ENCODE results near the gene GUCY2D. TPM values are rescaled to one million over a fixed set of nuclear protein-coding genes. Genes with fewer than 3 reads are reported as not detected.

Gene GUCY2D
- total RNA-seq, 2 experiments from 2014 or later: not detected

DNA sequence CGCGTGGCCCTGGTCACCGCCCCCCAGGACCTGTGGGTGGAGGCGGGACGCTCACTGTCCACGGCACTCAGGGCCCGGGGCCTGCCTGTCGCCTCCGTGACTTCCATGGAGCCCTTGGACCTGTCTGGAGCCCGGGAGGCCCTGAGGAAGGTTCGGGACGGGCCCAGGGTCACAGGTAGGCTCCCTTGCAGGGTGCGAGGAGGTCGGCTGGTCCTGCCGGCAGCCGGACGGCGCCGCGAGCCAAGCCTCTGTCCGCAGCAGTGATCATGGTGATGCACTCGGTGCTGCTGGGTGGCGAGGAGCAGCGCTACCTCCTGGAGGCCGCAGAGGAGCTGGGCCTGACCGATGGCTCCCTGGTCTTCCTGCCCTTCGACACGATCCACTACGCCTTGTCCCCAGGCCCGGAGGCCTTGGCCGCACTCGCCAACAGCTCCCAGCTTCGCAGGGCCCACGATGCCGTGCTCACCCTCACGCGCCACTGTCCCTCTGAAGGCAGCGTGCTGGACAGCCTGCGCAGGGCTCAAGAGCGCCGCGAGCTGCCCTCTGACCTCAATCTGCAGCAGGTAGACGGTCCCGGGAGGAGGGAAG, 1.3 kb downstream of the GUCY2D start:
- POLR2A ChIA-PET: no interaction called here

DNA sequence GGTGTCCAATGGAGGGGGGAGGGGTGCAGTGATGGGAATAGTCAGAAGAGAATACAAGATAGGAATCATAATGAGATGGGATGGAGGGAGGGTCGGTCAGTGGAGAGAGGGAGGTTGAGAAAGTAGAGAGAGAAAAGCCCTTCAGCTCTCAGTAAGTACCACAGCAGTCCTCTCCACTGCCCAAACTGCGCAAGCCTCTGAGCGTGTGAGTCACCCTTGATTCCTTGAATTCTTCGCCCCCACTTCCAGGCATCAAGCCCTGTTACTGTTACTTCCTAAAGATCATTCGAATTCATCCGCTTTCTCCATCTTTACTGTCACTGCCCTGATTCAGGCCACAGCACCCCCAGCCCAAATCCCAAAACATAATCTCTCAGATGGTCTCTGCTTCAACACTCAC, 2.5 kb downstream of the GUCY2D start:
- no peak overlapping the region for H2AFZ ChIP-seq (ENCODE audit: low read length)
- peaks cover 8% of the 10 kb centered on the region for H3K4me1 ChIP-seq (ENCODE audit: insufficient read depth, low read length, poor library complexity, severe bottlenecking)
- no peak for TF ChIP-seq EZH2phosphoT487 (IDR thresholded peaks at IDR 0.05; ENCODE audit: borderline replicate concordance, low read depth, low read length)
- TF ChIP-seq, protein P1, sequence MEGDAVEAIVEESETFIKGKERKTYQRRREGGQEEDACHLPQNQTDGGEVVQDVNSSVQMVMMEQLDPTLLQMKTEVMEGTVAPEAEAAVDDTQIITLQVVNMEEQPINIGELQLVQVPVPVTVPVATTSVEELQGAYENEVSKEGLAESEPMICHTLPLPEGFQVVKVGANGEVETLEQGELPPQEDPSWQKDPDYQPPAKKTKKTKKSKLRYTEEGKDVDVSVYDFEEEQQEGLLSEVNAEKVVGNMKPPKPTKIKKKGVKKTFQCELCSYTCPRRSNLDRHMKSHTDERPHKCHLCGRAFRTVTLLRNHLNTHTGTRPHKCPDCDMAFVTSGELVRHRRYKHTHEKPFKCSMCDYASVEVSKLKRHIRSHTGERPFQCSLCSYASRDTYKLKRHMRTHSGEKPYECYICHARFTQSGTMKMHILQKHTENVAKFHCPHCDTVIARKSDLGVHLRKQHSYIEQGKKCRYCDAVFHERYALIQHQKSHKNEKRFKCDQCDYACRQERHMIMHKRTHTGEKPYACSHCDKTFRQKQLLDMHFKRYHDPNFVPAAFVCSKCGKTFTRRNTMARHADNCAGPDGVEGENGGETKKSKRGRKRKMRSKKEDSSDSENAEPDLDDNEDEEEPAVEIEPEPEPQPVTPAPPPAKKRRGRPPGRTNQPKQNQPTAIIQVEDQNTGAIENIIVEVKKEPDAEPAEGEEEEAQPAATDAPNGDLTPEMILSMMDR (conservative IDR thresholded peaks at IDR 0.05; ENCODE audit: low read length): no peak
- no peaks in the 10 kb centered on the region for H3K9me2 ChIP-seq (ENCODE audit: insufficient read depth, low read length)
- H3K4me3 ChIP-seq (ENCODE audit: low read depth, low read length, poor library complexity, severe bottlenecking): no peak overlapping the region
- BruUV-seq (replicated peaks): no TSS peak
- no peaks in the 10 kb centered on the region for H4K20me1 ChIP-seq (ENCODE audit: insufficient read depth, low read length)
- DNase-seq (ENCODE audit: low spot score): no peak
- H3K27ac ChIP-seq (ENCODE audit: low read depth, low read length, poor library complexity, severe bottlenecking): no peak overlapping the region
- POLR2A ChIA-PET: no interaction called here
- H3K9me3 ChIP-seq (ENCODE audit: low read length): no peaks in the 10 kb centered on the region
- H3K4me2 ChIP-seq (ENCODE audit: low read length): no peak overlapping the region
- CTCF ChIA-PET (ENCODE audit: unreplicated experiment): no interaction called here
- intact Hi-C loops (cut with micrococcal nuclease; ENCODE audit: unreplicated experiment): no loop called here
- no peaks in the 10 kb centered on the region for H3K36me3 ChIP-seq (ENCODE audit: insufficient read depth, low read length)
- no peaks in the 10 kb centered on the region for H3K79me2 ChIP-seq (ENCODE audit: insufficient read depth, low read depth, low read length)

More for the DNA sequence above, 1.3 kb downstream of the GUCY2D start:
- BruUV-seq (replicated peaks): no TSS peak
- Histone ChIP-seq H3K9me2 (ENCODE audit: insufficient read depth, low read length) (no peaks in the 10 kb centered on the region), H3K4me3 (ENCODE audit: low read depth, low read length, poor library complexity, severe bottlenecking) (no peak overlapping the region), H3K9me3 (ENCODE audit: low read length) (no peaks in the 10 kb centered on the region), H3K36me3 (ENCODE audit: insufficient read depth, low read length) (no peaks in the 10 kb centered on the region), H3K4me1 (ENCODE audit: insufficient read depth, low read length, poor library complexity, severe bottlenecking) (peaks cover 8% of the 10 kb centered on the region), H4K20me1 (ENCODE audit: insufficient read depth, low read length) (no peaks in the 10 kb centered on the region), H3K4me2 (ENCODE audit: low read length) (no peak overlapping the region), H2AFZ (ENCODE audit: low read length) (no peak overlapping the region), H3K79me2 (ENCODE audit: insufficient read depth, low read depth, low read length) (no peaks in the 10 kb centered on the region), H3K27ac (ENCODE audit: low read depth, low read length, poor library complexity, severe bottlenecking) (no peak overlapping the region)
- intact Hi-C loops (cut with micrococcal nuclease; ENCODE audit: unreplicated experiment): no loop called here
- DNase-seq (ENCODE audit: low spot score): no peak
- TF ChIP-seq, protein P1 (conservative IDR thresholded peaks at IDR 0.05; ENCODE audit: low read length): no peak
- no peak for TF ChIP-seq EZH2phosphoT487 (IDR thresholded peaks at IDR 0.05; ENCODE audit: borderline replicate concordance, low read depth, low read length)
- CTCF ChIA-PET (ENCODE audit: unreplicated experiment): no interaction called here

- DNase-seq (ENCODE audit: low spot score): no peak
- H3K36me3 ChIP-seq (ENCODE audit: insufficient read depth, low read length): no peaks in the 10 kb centered on the region
- no peak overlapping the region for H3K27ac ChIP-seq (ENCODE audit: low read depth, low read length, poor library complexity, severe bottlenecking)
- CTCF ChIA-PET (ENCODE audit: unreplicated experiment): no interaction called here
- H3K79me2 ChIP-seq (ENCODE audit: insufficient read depth, low read depth, low read length): no peaks in the 10 kb centered on the region
- BruUV-seq (replicated peaks): no TSS peak
- H3K9me2 ChIP-seq (ENCODE audit: insufficient read depth, low read length): no peaks in the 10 kb centered on the region
- intact Hi-C loops (cut with micrococcal nuclease; ENCODE audit: unreplicated experiment): no loop called here
- H4K20me1 ChIP-seq (ENCODE audit: insufficient read depth, low read length): no peaks in the 10 kb centered on the region
- no peak overlapping the region for H3K4me2 ChIP-seq (ENCODE audit: low read length)
- H3K4me1 ChIP-seq (ENCODE audit: insufficient read depth, low read length, poor library complexity, severe bottlenecking): peaks cover 8% of the 10 kb centered on the region
- H3K9me3 ChIP-seq (ENCODE audit: low read length): no peaks in the 10 kb centered on the region
- POLR2A ChIA-PET: no interaction called here
- H3K4me3 ChIP-seq (ENCODE audit: low read depth, low read length, poor library complexity, severe bottlenecking): no peak overlapping the region
- no peak for TF ChIP-seq EZH2phosphoT487 (IDR thresholded peaks at IDR 0.05; ENCODE audit: borderline replicate concordance, low read depth, low read length)
- TF ChIP-seq, protein P1 (conservative IDR thresholded peaks at IDR 0.05; ENCODE audit: low read length): no peak
- peak overlapping the region; percentile 28; the same call in 1 of the 2 replicates for H2AFZ ChIP-seq (ENCODE audit: low read length)
Measured at GRCh38 chr17:8005357-8005756, 2.9 kb downstream of the GUCY2D start.

Measured in OCI-LY7 (cell line).